B cell (primary cell): ENCODE measurements around the gene PSKH1.

Source experiments
- EZH2 ChIP-seq: IDR thresholded peaks from 2 replicates; pipeline ENCODE4 v1.6.1; 2012; ENCODE audit warnings: borderline replicate concordance, low read depth, mild to moderate bottlenecking, moderate library complexity, low read length; ENCODE audit not compliant: insufficient read depth, poor library complexity, severe bottlenecking
- TF ChIP-seq, protein P1 (sequence below): fragments of 200-600 bp; IDR thresholded peaks from one replicate; pipeline ENCODE4 v1.8.0; 2022; ENCODE audit warnings: antibody characterized with exemption, mild to moderate bottlenecking

GRCh38 chr16:67943619-67944504 lies 50.8 kb downstream of the PSKH1 start, which contains the start of gene LCAT:
- TF ChIP-seq, protein P1, sequence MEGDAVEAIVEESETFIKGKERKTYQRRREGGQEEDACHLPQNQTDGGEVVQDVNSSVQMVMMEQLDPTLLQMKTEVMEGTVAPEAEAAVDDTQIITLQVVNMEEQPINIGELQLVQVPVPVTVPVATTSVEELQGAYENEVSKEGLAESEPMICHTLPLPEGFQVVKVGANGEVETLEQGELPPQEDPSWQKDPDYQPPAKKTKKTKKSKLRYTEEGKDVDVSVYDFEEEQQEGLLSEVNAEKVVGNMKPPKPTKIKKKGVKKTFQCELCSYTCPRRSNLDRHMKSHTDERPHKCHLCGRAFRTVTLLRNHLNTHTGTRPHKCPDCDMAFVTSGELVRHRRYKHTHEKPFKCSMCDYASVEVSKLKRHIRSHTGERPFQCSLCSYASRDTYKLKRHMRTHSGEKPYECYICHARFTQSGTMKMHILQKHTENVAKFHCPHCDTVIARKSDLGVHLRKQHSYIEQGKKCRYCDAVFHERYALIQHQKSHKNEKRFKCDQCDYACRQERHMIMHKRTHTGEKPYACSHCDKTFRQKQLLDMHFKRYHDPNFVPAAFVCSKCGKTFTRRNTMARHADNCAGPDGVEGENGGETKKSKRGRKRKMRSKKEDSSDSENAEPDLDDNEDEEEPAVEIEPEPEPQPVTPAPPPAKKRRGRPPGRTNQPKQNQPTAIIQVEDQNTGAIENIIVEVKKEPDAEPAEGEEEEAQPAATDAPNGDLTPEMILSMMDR, result no peak
- TF ChIP-seq EZH2, result no peak
